ENCODE results near the gene SLC66A2.
"Not testable (repeated sequence)": the region's sequence is repeated elsewhere in the genome, so short reads cannot be mapped to it uniquely, and the experiment has no call there.

Gene SLC66A2

GRCh38 chr18:79866889-79867574 is 84.4 kb downstream of the SLC66A2 start:
- peak; percentile 10 for DNase-seq (ENCODE audit: low spot score)

GRCh38 chr18:79865951-79866350 is 85.5 kb downstream of the SLC66A2 start:
- not testable (repeated sequence) for DNase-seq (ENCODE audit: low spot score)

GRCh38 chr18:79864955-79865354 is 86.5 kb downstream of the SLC66A2 start:
- not testable (repeated sequence) for DNase-seq (ENCODE audit: low spot score)

- DNase-seq (ENCODE audit: low spot score): no peak
Observed at GRCh38 chr18:79864006-79864725, 87.3 kb downstream of the SLC66A2 start.

GRCh38 chr18:79863161-79864005 is 88.1 kb downstream of the SLC66A2 start:
- no peak for DNase-seq (ENCODE audit: low spot score)

- DNase-seq (ENCODE audit: low spot score): no peak
Observed at GRCh38 chr18:79862562-79862961, 88.9 kb downstream of the SLC66A2 start.

GRCh38 chr18:79861687-79862086 is 89.8 kb downstream of the SLC66A2 start:
- no peak for DNase-seq (ENCODE audit: low spot score)

- no peak for DNase-seq (ENCODE audit: low spot score)
Observed at GRCh38 chr18:79859314-79859713, 92.1 kb downstream of the SLC66A2 start.

GRCh38 chr18:79857082-79857671 is 94.3 kb downstream of the SLC66A2 start:
- DNase-seq (ENCODE audit: low spot score): peak; percentile 44

- no peak for DNase-seq (ENCODE audit: low spot score)
Observed at GRCh38 chr18:79856119-79857007, 95.1 kb downstream of the SLC66A2 start.

- DNase-seq (ENCODE audit: low spot score): no peak
Observed at GRCh38 chr18:79855147-79855933, 96.1 kb downstream of the SLC66A2 start.

- DNase-seq (ENCODE audit: low spot score): no peak
Observed at GRCh38 chr18:79853993-79854364, 97.5 kb downstream of the SLC66A2 start.

- DNase-seq (ENCODE audit: low spot score): no peak
Observed at GRCh38 chr18:79853303-79853992, 98.0 kb downstream of the SLC66A2 start.

GRCh38 chr18:79852561-79853302 is 98.7 kb downstream of the SLC66A2 start:
- DNase-seq (ENCODE audit: low spot score): no peak

Data from GM03348 (cell line).